ENCODE measurements around the gene METTL22. TPM values are rescaled to one million over a fixed set of nuclear protein-coding genes. Genes with fewer than 3 reads are reported as not detected.

Gene METTL22, protein sequence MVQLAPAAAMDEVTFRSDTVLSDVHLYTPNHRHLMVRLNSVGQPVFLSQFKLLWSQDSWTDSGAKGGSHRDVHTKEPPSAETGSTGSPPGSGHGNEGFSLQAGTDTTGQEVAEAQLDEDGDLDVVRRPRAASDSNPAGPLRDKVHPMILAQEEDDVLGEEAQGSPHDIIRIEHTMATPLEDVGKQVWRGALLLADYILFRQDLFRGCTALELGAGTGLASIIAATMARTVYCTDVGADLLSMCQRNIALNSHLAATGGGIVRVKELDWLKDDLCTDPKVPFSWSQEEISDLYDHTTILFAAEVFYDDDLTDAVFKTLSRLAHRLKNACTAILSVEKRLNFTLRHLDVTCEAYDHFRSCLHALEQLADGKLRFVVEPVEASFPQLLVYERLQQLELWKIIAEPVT
- 32.7 and 41.5 TPM in 2 replicates for total RNA-seq

DNA sequence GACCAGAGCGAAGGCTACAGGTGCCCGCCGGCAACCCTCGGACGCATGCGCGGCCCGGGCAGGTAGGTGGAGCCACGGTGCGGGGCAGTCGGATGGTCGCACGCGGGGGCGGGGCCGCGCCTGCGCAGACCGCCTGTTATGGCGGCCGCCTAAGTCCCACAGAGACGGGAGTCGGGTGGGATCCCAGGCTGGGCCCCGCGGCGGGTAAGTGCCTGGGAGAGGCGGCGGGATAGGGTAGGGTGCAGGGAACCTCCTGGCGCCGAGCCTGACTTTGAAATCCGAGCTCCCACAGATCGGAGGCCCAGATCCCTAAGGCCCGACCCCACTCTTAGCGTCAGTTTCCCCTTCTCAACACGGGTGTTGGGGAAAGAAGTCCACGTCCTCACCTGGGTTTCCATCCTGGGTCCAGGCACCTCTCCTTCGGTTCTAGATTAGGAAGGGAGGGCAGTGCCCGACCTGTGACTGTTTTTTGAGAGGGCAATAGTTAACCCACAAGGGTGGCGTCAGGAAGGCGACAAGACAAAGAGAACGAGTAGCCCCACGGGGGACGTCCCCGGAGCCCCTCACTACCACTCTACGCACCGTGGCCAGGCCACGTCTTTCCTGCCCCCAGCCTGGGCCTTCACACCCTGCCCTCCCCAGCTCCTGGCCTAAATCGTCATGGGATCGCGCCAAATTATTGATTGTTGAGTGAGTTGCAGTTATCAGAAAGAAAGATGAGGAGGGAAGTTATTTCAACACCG lies at the start of gene METTL22:
METTL22 (plus strand) TSS at position 127 of the 743 bp plus-strand sequence. CDS start 3,968 bp downstream, outside the sequence.

DNA sequence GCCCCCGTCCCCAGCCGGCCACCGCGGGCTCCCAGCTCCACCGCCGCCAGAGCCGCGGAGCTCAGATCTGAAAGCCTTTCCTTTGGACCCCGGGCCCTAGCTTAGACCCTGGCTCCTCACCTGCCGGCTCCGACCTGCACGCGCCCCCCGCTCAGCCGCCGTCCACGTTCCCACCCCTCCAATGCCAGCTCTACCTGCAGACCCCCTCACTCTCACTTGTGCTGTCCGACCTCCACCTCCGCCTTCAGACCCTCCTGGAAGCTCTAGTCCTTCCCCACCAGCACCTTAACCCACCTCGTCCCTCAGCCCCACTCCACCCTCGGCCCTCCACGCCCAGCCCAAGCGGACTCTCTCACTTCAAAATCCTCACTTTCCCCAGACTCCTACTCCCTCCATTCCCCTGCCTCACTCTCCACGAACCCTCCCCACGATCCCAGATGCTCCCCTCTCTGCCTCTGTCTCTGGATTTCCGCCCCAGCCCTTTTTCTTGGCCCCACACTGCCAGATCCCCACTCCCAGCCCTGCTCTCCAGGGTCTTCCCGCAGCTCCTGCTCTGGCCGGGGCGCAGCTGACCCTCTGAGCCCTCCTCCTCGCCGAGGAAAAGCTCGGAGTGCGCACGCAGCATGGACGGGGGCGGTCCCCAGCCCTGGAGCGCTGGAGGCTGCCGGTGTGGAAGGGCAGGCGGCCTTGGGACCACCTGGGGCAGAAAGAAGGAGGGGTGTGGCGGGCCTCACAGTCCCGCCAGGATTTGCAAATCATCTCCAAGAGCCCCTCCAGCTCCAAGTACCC lies 31.4 kb upstream of the METTL22 start, which contains the start of gene TMEM114:
TMEM114 (minus strand) TSS at position 612 of the 789 bp plus-strand sequence. CDS start 673 bp downstream, outside the sequence.

DNA sequence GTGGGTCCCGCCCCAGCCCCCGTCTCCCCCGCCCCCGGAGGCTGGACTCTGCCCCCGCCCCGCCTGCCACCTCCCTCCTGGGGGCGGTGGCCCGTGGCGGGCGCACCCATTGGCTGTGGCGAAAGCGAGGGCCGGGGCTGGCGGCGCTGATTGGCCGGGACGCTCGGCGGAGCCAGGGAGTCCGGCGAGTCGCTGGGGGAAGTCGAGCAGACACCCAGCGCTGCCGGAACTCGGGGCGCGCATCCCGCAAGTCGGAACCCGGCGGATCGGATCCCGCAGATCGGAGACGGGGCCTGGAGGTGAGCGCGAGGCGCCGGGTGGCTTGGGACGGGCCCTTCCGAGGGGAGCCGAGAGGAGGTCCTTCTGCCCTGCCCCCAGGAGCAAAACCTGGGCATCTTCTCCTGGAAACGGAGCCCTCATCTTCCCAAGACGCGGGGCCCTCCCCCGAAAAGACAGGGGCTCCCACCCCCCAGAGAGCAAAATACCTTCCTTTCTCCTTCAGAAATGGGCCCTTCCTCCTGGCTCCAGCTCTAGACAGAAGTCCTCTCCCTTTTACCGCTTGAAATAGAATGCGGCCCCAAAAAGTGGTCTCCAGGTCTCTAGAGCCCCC lies 53.0 kb downstream of the METTL22 start, which contains the start of gene ABAT:
ABAT (plus strand) TSS at position 205 of the 610 bp plus-strand sequence. CDS start 61,123 bp downstream, outside the sequence.

Other genes starting within 250 kb of the METTL22 start
- gene TMEM114, start 31.2 kb upstream of the METTL22 start, total RNA-seq = not detected in 2 replicates
- 1.9 and 4.8 TPM in 2 replicates for gene ABAT, start 52.9 kb downstream of the METTL22 start, total RNA-seq
- 4.6 and 7.4 TPM in 2 replicates for gene TMEM186, start 175.9 kb downstream of the METTL22 start, total RNA-seq
- gene PMM2, start 176.1 kb downstream of the METTL22 start, total RNA-seq = 28.6 and 29.1 TPM in 2 replicates
- gene CARHSP1, start 247.3 kb downstream of the METTL22 start, total RNA-seq = 148 and 190 TPM in 2 replicates